ENCODE data around the gene NODAL. TPM values are rescaled to one million over a fixed set of nuclear protein-coding genes. Genes with fewer than 3 reads are reported as not detected.

NODAL gene
- total and polyA plus RNA-seq, 8 donors = 0.80 to 1.3 (median 0.93) TPM; not detected in 2

DNA sequence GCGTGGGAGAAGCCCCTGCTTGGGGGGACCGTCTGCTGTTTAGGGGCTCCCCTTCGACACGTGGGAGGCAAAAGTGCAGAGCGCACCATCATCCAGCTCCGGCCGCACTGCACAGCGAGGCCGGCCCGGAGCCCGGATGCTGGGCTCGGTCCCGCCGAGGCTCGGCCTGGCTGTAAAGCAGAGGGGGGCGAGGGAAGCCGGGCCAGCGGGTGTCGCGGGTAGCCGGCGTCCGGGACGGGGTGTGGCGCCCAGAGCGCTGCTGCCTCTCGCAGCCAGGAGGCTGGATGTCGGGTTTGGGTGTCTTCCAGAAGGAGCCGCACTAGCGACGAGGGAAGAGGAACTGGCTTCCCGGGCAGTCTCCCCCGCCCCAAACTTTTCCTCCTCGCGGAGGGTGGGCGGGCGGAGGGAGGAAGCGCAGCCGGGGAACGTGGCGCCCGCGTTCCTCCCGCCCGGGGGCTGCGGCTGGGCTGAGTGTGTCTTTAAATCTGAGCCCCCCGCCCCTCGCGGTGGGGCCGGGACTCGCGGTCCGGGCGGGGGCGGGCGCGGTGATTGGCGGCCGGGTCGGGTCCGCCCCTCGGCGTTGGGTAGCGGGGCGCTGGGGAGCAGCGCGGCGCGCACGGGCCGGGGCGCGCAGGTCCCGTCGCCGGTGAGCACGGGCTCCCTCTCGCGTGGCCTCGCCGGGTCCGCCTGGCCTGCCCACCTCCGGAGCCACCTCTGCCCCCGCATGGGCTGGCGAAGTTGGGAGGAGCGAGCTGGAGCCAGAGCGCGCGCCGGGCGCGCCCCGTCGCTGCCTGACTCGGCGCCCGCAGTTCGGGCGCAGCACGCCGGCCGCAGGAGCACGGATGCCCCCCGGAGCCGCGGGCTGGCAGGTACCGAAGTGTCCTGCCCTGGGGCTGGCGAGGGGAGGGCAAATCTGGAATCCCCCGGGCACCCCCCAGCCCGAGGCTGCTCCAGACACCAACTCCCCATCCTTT lies 37.0 kb upstream of the NODAL start, which contains the start of gene PALD1:
Gene PALD1, plus strand, starts transcription at position 577 of the 974 bp plus-strand sequence. CDS start 47,185 bp downstream, outside the sequence.
- H3K4me3 ChIP-seq = peak within 1 kb of the TSS; percentile 35 to 52

DNA sequence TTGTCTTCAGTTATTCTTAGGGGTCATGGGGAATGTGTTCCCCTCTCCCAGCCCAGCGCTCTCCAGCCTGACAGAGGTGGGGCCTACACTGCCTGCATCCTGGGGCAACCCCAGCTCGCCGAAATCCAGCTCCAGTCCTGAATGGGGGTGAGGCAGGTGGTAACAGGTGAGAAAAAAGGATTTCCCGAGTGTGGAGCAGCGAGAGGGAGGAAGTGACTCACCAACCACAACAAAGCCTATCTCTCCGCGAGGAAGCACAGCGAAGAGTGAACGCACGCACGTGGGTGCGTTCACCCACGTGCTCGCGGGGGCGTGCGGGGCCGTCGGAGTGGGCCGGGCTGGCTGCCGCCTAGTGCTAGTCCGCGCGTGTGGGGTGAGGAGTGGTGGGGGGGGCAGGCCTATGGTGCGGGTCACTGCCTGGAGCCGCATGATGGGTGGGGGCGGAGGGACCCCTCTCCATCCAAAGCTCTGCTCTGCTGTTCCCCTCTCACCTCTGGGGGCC lies 36.2 kb upstream of the NODAL start:
- no peaks in the 10 kb centered on the region for H3K36me3 ChIP-seq
- peak overlapping the region; percentile 35 to 52 for H3K4me3 ChIP-seq
- ATAC-seq (peak; percentile 32), DNase-seq (no peak)
- peaks cover 3 to 36% of the 10 kb centered on the region in 2 donors for H3K27me3 ChIP-seq
- H3K27ac ChIP-seq = peak overlapping the region in 1 of 2 donors; percentile 73
- H3K9me3 ChIP-seq = no peaks in the 10 kb centered on the region
- TF ChIP-seq, protein P1, sequence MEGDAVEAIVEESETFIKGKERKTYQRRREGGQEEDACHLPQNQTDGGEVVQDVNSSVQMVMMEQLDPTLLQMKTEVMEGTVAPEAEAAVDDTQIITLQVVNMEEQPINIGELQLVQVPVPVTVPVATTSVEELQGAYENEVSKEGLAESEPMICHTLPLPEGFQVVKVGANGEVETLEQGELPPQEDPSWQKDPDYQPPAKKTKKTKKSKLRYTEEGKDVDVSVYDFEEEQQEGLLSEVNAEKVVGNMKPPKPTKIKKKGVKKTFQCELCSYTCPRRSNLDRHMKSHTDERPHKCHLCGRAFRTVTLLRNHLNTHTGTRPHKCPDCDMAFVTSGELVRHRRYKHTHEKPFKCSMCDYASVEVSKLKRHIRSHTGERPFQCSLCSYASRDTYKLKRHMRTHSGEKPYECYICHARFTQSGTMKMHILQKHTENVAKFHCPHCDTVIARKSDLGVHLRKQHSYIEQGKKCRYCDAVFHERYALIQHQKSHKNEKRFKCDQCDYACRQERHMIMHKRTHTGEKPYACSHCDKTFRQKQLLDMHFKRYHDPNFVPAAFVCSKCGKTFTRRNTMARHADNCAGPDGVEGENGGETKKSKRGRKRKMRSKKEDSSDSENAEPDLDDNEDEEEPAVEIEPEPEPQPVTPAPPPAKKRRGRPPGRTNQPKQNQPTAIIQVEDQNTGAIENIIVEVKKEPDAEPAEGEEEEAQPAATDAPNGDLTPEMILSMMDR (IDR thresholded peaks at IDR 0.05) = no peak
- H3K4me1 ChIP-seq = peaks cover 0 to 42% of the 10 kb centered on the region in 2 donors
- intact Hi-C loops (cut with DNase I) = no loop called here

More for the DNA sequence above, 37.0 kb upstream of the NODAL start, which contains the start of gene PALD1:
- peaks cover 3 to 36% of the 10 kb centered on the region in 2 donors for H3K27me3 ChIP-seq
- H3K4me1 ChIP-seq = peaks cover 0 to 48% of the 10 kb centered on the region in 2 donors
- peak within 1 kb of the TSS; percentile 48 to 73 for H3K27ac ChIP-seq
- DNase-seq (peak; percentile 72 to 92 (median 82)), ATAC-seq (peak; percentile 67)
- no peaks in the 10 kb centered on the region for H3K36me3 ChIP-seq
- TF ChIP-seq, protein P1 (IDR thresholded peaks at IDR 0.05) = peak in 1 of 2 donors; percentile 35
- no peaks in the 10 kb centered on the region for H3K9me3 ChIP-seq
- intact Hi-C loops (cut with DNase I) = no loop called here

DNA sequence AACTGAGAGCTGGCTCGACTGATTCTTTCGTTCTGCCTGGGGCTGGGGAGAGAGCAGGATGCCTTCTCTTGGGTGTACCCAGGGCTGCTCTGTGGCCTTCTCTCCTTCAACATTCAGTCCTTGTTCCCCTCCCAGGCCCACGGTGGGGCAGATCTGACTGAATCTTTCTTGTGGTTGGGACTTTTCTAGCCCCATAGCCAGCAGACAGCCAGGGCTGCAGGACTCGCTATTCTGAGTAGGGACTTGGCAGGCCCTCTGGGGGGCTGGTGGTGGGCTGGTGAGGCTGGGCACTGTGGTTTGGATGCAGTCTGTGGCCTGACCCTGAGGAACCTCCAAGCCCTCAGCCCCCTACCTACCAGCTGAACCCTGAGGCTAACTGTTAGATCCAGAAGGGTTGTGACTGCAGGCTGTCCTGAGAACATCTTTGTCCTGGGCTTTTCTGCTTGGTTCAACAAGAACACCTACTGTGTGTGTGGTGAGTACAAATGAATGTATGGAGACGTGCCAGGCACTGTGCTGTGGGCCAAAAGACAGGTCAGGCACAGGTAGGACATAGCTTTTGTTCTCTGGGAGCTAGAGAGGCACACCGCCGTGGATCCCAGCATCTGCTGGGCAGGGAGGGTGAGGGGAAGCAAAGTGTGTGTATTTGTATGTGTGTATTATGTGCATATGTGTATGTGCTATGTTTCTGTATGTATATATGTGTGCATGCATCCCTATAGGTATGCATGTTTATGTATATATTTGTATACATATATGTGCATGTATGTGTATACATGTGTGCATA lies 35.0 kb upstream of the NODAL start:
- intact Hi-C loops (cut with DNase I) = no loop called here
- Histone ChIP-seq H3K27ac (no peak overlapping the region), H3K4me3 (no peak overlapping the region), H3K36me3 (no peaks in the 10 kb centered on the region), H3K4me1 (peaks cover 0 to 37% of the 10 kb centered on the region in 2 donors), H3K9me3 (no peaks in the 10 kb centered on the region), H3K27me3 (peaks cover 3 to 36% of the 10 kb centered on the region in 2 donors)
- ATAC-seq (no peak), DNase-seq (no peak)
- TF ChIP-seq, protein P1 (IDR thresholded peaks at IDR 0.05) = no peak

DNA sequence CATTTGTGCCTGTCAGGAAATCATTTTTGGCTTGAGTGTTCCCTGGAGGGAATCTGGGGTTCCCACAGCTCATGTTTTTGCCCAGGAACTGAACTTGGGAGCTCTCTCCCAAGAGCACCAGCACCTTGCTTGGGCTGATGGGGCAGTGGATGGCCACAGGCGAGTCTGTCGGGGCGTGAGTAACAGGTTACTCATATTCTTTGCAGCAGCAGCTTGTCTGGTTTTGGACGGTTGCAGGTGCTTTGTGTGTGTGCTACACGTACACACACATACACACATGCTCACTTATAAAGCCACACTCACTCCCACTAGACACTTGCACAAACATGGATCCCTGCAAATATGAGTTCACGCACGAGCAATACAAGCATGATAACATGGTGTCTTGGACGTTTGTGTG lies 34.2 kb upstream of the NODAL start:
- peaks cover 0 to 30% of the 10 kb centered on the region in 2 donors for H3K4me1 ChIP-seq
- H3K27me3 ChIP-seq = peaks cover 3 to 36% of the 10 kb centered on the region in 2 donors
- DNase-seq (no peak), ATAC-seq (no peak)
- no peak overlapping the region for H3K27ac ChIP-seq
- TF ChIP-seq, protein P1 (IDR thresholded peaks at IDR 0.05) = no peak
- no peaks in the 10 kb centered on the region for H3K9me3 ChIP-seq
- intact Hi-C loops (cut with DNase I) = no loop called here
- H3K4me3 ChIP-seq = no peak overlapping the region
- no peaks in the 10 kb centered on the region for H3K36me3 ChIP-seq
